NCI-H1092 (cell line): ENCODE measurements around the gene RNF223.
"Not testable (repeated sequence)": the region's sequence is repeated elsewhere in the genome, so short reads cannot be mapped to it uniquely, and the experiment has no call there.

Experiments used
- DNase-seq: peaks from one replicate; lab custom pipeline; 2025; lab: John Stamatoyannopoulos, UW

The RNF223 gene

GRCh38 chr1:1109743-1110142 lies 35.6 kb upstream of the RNF223 start:
- no peak for DNase-seq

- no peak for DNase-seq
These were observed 32.6 kb upstream of the RNF223 start for GRCh38 chr1:1106510-1107221.

- DNase-seq: not testable (repeated sequence)
These were observed 30.0 kb upstream of the RNF223 start for GRCh38 chr1:1104152-1104551.

GRCh38 chr1:1101503-1101902 lies 27.4 kb upstream of the RNF223 start:
- DNase-seq: no peak

- no peak for DNase-seq
These were observed 26.2 kb upstream of the RNF223 start for GRCh38 chr1:1100296-1100695.

- DNase-seq: no peak
These were observed 25.5 kb upstream of the RNF223 start for GRCh38 chr1:1099506-1100183.

- no peak for DNase-seq
These were observed 24.7 kb upstream of the RNF223 start for GRCh38 chr1:1098681-1099421.

- not testable (repeated sequence) for DNase-seq
These were observed 22.0 kb upstream of the RNF223 start for GRCh38 chr1:1096136-1096535.

- no peak for DNase-seq
These were observed 20.9 kb upstream of the RNF223 start for GRCh38 chr1:1094981-1095380.

- no peak for DNase-seq
These were observed 19.5 kb upstream of the RNF223 start for GRCh38 chr1:1093610-1093943.

- DNase-seq: no peak
These were observed 18.9 kb upstream of the RNF223 start for GRCh38 chr1:1092894-1093609.

GRCh38 chr1:1092149-1092855 lies 18.2 kb upstream of the RNF223 start:
- DNase-seq: no peak

- DNase-seq: no peak
These were observed 17.4 kb upstream of the RNF223 start for GRCh38 chr1:1091344-1092148.

GRCh38 chr1:1090424-1091343 lies 16.6 kb upstream of the RNF223 start:
- no peak for DNase-seq

- no peak for DNase-seq
These were observed 15.8 kb upstream of the RNF223 start for GRCh38 chr1:1089731-1090423.

GRCh38 chr1:1088801-1089680 lies 14.9 kb upstream of the RNF223 start:
- no peak for DNase-seq

- DNase-seq: no peak
These were observed 14.1 kb upstream of the RNF223 start for GRCh38 chr1:1088029-1088800.
